GM18526 (cell line): ENCODE data around the gene VPS50.

ENCODE experiments used
- POLR2A ChIP-seq: IDR thresholded peaks from 3 replicates; pipeline ENCODE4 v1.6.1; 2011; ENCODE audit not compliant: insufficient read length; ENCODE audit errors: extremely low read depth

The VPS50 gene

GRCh38 chr7:93284908-93285307, 52.7 kb downstream of the VPS50 start:
- no peak for TF ChIP-seq POLR2A

GRCh38 chr7:93293229-93293628, 61.1 kb downstream of the VPS50 start:
- TF ChIP-seq POLR2A = no peak

GRCh38 chr7:93298206-93298605, 66.0 kb downstream of the VPS50 start:
- TF ChIP-seq POLR2A = no peak

- TF ChIP-seq POLR2A = no peak
Measured at GRCh38 chr7:93298671-93299070, 66.5 kb downstream of the VPS50 start.

GRCh38 chr7:93301736-93302135, 69.6 kb downstream of the VPS50 start:
- TF ChIP-seq POLR2A = no peak

GRCh38 chr7:93307131-93307660, 75.0 kb downstream of the VPS50 start:
- no peak for TF ChIP-seq POLR2A

- TF ChIP-seq POLR2A = no peak
Measured at GRCh38 chr7:93307943-93308342, 75.8 kb downstream of the VPS50 start.

GRCh38 chr7:93310346-93310745, 78.2 kb downstream of the VPS50 start:
- TF ChIP-seq POLR2A = no peak

DNA sequence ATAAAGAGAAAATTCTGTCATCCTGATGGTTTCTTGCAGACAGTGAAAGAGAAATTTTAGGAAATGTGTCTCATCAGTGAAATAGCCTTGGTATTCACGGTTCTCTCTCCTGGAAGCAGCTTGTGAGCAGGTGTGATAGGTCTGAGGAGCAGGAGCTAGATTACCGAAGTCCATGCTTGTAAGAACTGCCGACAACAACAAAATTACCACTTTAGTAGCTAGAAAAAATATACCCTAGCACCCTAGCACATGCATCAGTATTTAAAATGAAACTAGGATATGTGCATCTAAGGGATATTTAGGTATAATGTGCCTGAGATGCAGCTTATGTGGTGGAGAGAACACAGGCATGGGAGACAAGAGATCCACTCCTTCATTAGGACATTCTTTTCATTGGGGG, 82.3 kb downstream of the VPS50 start:
- no peak for TF ChIP-seq POLR2A

- no peak for TF ChIP-seq POLR2A
Measured at GRCh38 chr7:93315896-93316295, 83.7 kb downstream of the VPS50 start.

DNA sequence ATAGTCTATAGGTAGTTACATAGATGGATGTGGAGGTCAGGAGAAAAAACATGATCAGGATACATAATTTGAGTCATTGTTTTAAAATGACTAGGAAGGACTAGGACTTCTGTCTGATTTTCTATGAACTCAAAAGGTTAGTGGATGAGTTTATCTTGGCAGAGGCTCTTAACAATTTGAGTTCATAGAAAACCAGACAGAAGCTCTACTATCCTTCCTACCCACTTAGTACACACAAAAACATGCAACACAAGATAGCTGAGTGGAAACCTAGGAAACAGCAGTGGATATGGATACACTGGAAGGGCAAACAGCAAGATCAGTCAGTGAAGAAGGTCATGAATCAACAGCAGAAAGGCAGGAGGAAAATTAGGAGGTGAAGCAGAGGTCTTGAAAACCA, 84.6 kb downstream of the VPS50 start:
- no peak for TF ChIP-seq POLR2A

- no peak for TF ChIP-seq POLR2A
Measured at GRCh38 chr7:93320887-93321286, 88.7 kb downstream of the VPS50 start.

DNA sequence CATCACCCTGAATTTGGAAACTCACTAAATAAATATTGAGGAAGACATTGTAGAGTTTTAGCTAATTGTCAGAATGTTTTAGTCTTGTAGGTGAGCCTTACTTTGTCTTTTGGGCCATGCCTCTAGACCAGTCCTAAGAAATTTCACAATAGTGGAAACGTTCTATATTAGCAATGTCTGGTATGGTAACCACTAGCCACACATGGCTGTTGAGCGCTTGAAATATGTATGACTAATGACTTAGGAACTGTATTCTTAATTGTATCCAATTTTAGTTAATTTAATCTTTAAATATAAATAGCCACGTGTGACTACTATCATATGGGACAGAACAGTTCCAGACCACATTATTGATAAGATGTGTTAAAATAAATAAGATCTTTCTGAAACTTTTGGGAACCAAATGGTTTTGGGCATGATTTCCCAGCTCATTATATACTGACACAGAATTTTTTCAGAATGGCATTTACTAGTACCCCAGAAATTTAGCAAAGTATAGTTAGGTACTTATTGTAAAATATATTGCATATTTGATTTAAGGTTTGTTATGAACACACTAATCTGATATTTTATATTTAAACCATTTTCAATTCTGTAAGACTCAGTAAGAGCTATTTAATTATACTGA, 95.0 kb downstream of the VPS50 start:
- no peak for TF ChIP-seq POLR2A

DNA sequence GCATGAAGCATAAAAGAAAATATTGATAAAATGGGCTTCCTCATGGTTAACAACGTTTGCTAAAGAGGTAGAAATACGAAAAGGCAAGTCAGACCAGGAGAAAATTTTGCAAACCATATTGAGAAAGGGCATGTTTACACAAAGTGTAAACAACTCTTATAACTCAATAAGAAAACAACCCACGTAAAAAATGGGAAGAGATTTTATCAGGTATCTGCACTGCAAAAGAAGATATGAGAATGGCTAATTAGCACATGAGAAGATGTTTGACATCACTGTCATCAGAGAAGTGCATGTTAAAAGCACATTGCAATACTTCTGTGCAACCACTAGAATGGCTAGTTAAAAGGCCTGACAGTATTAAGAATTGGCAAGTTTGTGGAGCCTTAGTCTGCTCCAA, 99.5 kb downstream of the VPS50 start:
- TF ChIP-seq POLR2A = no peak

DNA sequence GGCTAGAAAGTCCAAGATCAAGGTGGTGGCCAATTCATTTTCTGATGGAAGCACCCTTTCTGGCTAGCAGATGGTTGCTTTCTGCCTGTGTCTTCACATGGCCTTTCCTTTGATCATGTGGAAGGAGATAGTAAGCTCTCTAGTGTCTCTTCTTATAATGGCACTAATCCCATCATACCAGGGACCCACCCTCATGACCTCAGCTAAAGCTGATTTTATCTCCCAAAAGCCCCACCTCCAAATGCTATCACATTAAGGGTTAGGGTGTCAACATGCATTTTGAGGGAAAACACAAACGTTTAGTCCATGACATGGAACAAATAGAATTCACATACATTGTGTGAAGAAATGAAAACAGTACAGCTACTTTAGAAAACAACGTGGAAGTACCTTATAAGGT, 100.0 kb downstream of the VPS50 start:
- no peak for TF ChIP-seq POLR2A

DNA sequence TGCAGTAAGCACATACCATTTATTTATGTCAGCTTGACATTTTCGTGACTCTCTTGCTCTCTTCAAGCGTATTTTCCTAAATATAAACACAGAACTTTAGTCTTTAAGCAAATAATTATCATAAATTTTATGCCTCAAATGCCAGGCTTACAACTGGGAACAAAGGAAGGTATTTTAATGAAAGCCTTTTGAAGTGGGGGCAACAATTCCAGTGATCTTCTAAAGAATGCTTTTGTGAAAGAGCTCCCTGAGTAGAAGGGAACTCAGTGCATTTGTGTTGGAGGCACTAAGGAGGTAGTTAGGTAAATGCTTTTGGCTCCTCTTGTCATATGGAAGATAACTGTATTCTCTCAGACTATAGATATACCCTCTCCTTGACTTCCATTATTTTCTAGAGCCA, 104.9 kb downstream of the VPS50 start:
- no peak for TF ChIP-seq POLR2A

- no peak for TF ChIP-seq POLR2A
Measured at GRCh38 chr7:93350338-93350737, 118.2 kb downstream of the VPS50 start.

GRCh38 chr7:93352881-93353280, 120.7 kb downstream of the VPS50 start:
- TF ChIP-seq POLR2A = no peak

GRCh38 chr7:93354815-93355214, 122.6 kb downstream of the VPS50 start:
- TF ChIP-seq POLR2A = no peak
